ENCODE measurements around the gene TFDP2.
"Not testable (repeated sequence)": the region's sequence is repeated elsewhere in the genome, so short reads cannot be mapped to it uniquely, and the experiment has no call there.

The TFDP2 gene

GRCh38 chr3:142022381-142022780 is 127.0 kb downstream of the TFDP2 start:
- DNase-seq (ENCODE audit: low read depth in 2 of 2) = no peak

GRCh38 chr3:142021127-142021526 is 128.2 kb downstream of the TFDP2 start:
- no peak for DNase-seq (ENCODE audit: low read depth in 2 of 2)

- no peak for DNase-seq (ENCODE audit: low read depth in 2 of 2)
These were observed 129.5 kb downstream of the TFDP2 start for GRCh38 chr3:142019794-142020320.

GRCh38 chr3:142013993-142014392 is 135.4 kb downstream of the TFDP2 start:
- no peak for DNase-seq (ENCODE audit: low read depth in 2 of 2)

GRCh38 chr3:142013326-142013980 is 135.9 kb downstream of the TFDP2 start:
- DNase-seq (ENCODE audit: low read depth in 2 of 2) = no peak

- no peak for DNase-seq (ENCODE audit: low read depth in 2 of 2)
These were observed 140.3 kb downstream of the TFDP2 start for GRCh38 chr3:142009029-142009428.

- DNase-seq (ENCODE audit: low read depth in 2 of 2) = no peak
These were observed 141.5 kb downstream of the TFDP2 start for GRCh38 chr3:142007710-142008399.

GRCh38 chr3:142004957-142005356 is 144.4 kb downstream of the TFDP2 start:
- not testable (repeated sequence) for DNase-seq (ENCODE audit: low read depth in 2 of 2)

- DNase-seq (ENCODE audit: low read depth in 2 of 2) = no peak
These were observed 145.3 kb downstream of the TFDP2 start for GRCh38 chr3:142004025-142004424.

GRCh38 chr3:142003291-142003690 is 146.1 kb downstream of the TFDP2 start:
- DNase-seq (ENCODE audit: low read depth in 2 of 2) = no peak

GRCh38 chr3:142000325-142000870 is 148.9 kb downstream of the TFDP2 start:
- DNase-seq (ENCODE audit: low read depth in 2 of 2) = no peak

GRCh38 chr3:141998669-141999290 is 150.6 kb downstream of the TFDP2 start:
- no peak for DNase-seq (ENCODE audit: low read depth in 2 of 2)

GRCh38 chr3:141996437-141996836 is 152.9 kb downstream of the TFDP2 start:
- DNase-seq (ENCODE audit: low read depth in 2 of 2) = no peak

- no peak for DNase-seq (ENCODE audit: low read depth in 2 of 2)
These were observed 154.5 kb downstream of the TFDP2 start for GRCh38 chr3:141994856-141995255.

GRCh38 chr3:141992512-141992911 is 156.8 kb downstream of the TFDP2 start:
- no peak for DNase-seq (ENCODE audit: low read depth in 2 of 2)

GRCh38 chr3:141986548-141987107 is 162.7 kb downstream of the TFDP2 start:
- DNase-seq (ENCODE audit: low read depth in 2 of 2) = no peak

- no peak for DNase-seq (ENCODE audit: low read depth in 2 of 2)
These were observed 168.3 kb downstream of the TFDP2 start for GRCh38 chr3:141981084-141981483.

- no peak for DNase-seq (ENCODE audit: low read depth in 2 of 2)
These were observed 170.2 kb downstream of the TFDP2 start for GRCh38 chr3:141979050-141979671.

GRCh38 chr3:141974777-141975176 is 174.6 kb downstream of the TFDP2 start:
- not testable (repeated sequence) for DNase-seq (ENCODE audit: low read depth in 2 of 2)

- DNase-seq (ENCODE audit: low read depth in 2 of 2) = no peak
These were observed 176.9 kb downstream of the TFDP2 start for GRCh38 chr3:141972399-141972798.

GRCh38 chr3:141971571-141971970 is 177.8 kb downstream of the TFDP2 start:
- no peak for DNase-seq (ENCODE audit: low read depth in 2 of 2)

GRCh38 chr3:141969711-141970110 is 179.6 kb downstream of the TFDP2 start:
- DNase-seq (ENCODE audit: low read depth in 2 of 2) = no peak

Data from stimulated activated CD4-positive, alpha-beta T cell treated with anti-CD3 and anti-CD28 coated beads, Interleukin-4, amount 100 ng/mL, for 48 hours (primary cell).